OCI-LY7 (cell line): ENCODE data around the gene SEPTIN12.

Experiments
- EZH2phosphoT487 ChIP-seq: fragments of 200-600 bp; sonication (generic); IDR thresholded peaks from 2 replicates; pipeline ENCODE4 v1.6.1; 2018; ENCODE audit warnings: low read depth, borderline replicate concordance, mild to moderate bottlenecking, mixed run types, antibody characterized with exemption, low read length, moderate library complexity, mixed read lengths
- TF ChIP-seq, protein P1 (sequence below): fragments of 200-600 bp; sonication (generic); conservative IDR thresholded peaks from 2 replicates; pipeline ENCODE4 v1.5.1; 2014; ENCODE audit warnings: mild to moderate bottlenecking, antibody characterized with exemption, low read length, moderate library complexity, mixed read lengths

DNA sequence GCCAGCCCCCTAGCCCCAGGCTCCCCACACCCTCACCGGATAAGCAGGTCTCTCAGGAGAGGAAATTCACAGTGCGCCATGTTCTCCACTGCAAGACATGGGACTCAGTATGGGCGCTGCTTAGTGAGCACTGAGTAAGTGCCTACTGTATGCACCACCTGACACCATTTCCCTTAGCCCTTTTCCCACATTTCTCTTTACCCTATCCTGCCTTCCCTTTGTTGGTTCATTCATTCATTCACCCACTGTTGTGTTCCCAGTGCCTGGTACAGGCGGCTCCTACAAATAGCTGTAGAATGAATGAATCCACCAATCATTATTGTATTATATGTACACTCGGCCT lies 10.1 kb downstream of the SEPTIN12 start:
- TF ChIP-seq, protein P1, sequence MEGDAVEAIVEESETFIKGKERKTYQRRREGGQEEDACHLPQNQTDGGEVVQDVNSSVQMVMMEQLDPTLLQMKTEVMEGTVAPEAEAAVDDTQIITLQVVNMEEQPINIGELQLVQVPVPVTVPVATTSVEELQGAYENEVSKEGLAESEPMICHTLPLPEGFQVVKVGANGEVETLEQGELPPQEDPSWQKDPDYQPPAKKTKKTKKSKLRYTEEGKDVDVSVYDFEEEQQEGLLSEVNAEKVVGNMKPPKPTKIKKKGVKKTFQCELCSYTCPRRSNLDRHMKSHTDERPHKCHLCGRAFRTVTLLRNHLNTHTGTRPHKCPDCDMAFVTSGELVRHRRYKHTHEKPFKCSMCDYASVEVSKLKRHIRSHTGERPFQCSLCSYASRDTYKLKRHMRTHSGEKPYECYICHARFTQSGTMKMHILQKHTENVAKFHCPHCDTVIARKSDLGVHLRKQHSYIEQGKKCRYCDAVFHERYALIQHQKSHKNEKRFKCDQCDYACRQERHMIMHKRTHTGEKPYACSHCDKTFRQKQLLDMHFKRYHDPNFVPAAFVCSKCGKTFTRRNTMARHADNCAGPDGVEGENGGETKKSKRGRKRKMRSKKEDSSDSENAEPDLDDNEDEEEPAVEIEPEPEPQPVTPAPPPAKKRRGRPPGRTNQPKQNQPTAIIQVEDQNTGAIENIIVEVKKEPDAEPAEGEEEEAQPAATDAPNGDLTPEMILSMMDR = no peak
- TF ChIP-seq EZH2phosphoT487 = no peak
